Fibroblast of the aortic adventitia (primary cell): ENCODE measurements around the gene MAPT. TPM values are rescaled to one million over a fixed set of nuclear protein-coding genes. Genes with fewer than 3 reads are reported as not detected.

ENCODE experiments used
- DNase-seq: peaks from one replicate; pipeline ENCODE4 v3.0.0-alpha.2; 2010; ENCODE audit warnings: low read depth
- H3K4me3 ChIP-seq: 2 replicates; pipeline ENCODE4 v1.5.1; 2011; ENCODE audit warnings: low read depth, mild to moderate bottlenecking, control low read depth, low read length, moderate library complexity
- total RNA-seq: library from RNA; depleted of rRNA; stranded (reverse); fragments of >200 nt; gene quantifications from 2 replicates; pipeline ENCODE4 v1.2.3, GENCODE V29; 2012; ENCODE audit warnings: low replicate concordance
- TF ChIP-seq, protein P1 (sequence below): IDR thresholded peaks from 2 replicates; pipeline ENCODE4 v1.5.1; 2011; ENCODE audit warnings: mild to moderate bottlenecking, low read length, control low read depth, inconsistent platforms; ENCODE audit not compliant: insufficient read depth

The MAPT gene
- total RNA-seq, 1 donor: 0.54 TPM

DNA sequence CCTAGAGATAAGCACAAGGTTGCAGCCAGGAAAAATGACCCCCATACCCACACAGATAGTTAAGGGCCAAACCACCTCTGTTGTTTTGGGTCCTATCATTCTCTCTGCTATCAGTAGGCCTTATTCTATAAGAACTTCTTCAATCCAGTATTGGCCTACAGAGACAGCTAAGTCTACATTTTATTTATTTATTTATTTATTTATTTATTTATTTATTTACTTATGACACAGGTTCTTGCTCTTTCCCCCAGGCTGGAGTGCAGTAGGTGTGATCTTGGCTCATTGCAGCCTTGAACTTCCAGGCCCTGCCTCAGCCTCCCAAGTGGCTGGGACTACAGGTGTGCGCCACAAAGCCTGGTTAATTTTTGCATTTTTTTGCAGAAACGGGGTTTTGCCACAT lies 7.5 kb upstream of the MAPT start:
- TF ChIP-seq, protein P1, sequence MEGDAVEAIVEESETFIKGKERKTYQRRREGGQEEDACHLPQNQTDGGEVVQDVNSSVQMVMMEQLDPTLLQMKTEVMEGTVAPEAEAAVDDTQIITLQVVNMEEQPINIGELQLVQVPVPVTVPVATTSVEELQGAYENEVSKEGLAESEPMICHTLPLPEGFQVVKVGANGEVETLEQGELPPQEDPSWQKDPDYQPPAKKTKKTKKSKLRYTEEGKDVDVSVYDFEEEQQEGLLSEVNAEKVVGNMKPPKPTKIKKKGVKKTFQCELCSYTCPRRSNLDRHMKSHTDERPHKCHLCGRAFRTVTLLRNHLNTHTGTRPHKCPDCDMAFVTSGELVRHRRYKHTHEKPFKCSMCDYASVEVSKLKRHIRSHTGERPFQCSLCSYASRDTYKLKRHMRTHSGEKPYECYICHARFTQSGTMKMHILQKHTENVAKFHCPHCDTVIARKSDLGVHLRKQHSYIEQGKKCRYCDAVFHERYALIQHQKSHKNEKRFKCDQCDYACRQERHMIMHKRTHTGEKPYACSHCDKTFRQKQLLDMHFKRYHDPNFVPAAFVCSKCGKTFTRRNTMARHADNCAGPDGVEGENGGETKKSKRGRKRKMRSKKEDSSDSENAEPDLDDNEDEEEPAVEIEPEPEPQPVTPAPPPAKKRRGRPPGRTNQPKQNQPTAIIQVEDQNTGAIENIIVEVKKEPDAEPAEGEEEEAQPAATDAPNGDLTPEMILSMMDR: no peak
- H3K4me3 ChIP-seq: no peak overlapping the region
- no peak for DNase-seq

DNA sequence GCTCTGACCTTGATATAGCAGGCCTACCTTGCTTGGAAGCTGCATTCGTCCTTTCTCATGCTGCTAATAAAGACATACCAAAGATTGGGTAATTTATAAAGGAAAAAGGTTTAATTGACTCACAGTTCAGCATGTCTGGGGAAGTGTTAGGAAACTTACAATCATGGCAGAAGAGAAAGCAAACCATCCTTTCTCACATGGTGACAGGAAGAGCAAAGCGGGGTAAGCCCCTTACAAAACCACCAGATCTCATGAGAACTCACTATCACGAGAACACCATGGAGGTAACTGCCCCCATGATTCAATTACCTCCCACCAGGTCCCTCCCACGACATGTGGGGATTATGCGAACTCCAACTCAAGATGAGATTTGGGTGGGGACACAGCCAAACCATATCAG lies 6.0 kb upstream of the MAPT start:
- TF ChIP-seq, protein P1: no peak
- DNase-seq: no peak
- no peak overlapping the region for H3K4me3 ChIP-seq

DNA sequence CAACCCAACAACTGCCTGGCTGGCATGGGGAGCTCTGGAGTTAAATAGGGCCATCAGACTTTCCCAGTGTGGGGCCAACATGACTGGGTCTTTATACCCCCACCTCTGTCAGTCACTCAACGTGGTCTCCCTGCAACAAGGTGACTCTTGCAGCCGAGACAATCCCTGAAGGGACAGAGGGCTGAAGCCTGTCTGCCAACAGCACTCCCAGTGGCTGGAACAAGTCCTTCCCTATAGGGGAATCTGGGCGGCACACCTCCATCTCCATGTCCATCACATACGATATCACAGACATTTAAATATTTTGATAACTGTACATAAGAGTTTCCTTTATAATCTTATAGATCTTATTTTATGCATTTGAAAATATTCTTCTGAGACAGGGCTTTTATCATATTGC lies 4.8 kb upstream of the MAPT start:
- H3K4me3 ChIP-seq: no peak overlapping the region
- DNase-seq: no peak
- TF ChIP-seq, protein P1: no peak

DNA sequence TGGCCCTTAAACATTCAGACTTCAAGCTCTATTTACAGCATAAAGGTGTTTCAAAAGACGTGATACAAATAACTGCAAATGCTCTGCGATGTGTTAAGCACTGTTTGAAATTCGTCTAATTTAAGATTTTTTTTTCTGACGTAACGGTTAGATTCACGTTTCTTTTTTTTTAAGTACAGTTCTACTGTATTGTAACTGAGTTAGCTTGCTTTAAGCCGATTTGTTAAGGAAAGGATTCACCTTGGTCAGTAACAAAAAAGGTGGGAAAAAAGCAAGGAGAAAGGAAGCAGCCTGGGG lies 681 bp upstream of the MAPT start:
- no peak for DNase-seq
- TF ChIP-seq, protein P1: no peak
- peak overlapping the region; percentile 76 for H3K4me3 ChIP-seq

DNA sequence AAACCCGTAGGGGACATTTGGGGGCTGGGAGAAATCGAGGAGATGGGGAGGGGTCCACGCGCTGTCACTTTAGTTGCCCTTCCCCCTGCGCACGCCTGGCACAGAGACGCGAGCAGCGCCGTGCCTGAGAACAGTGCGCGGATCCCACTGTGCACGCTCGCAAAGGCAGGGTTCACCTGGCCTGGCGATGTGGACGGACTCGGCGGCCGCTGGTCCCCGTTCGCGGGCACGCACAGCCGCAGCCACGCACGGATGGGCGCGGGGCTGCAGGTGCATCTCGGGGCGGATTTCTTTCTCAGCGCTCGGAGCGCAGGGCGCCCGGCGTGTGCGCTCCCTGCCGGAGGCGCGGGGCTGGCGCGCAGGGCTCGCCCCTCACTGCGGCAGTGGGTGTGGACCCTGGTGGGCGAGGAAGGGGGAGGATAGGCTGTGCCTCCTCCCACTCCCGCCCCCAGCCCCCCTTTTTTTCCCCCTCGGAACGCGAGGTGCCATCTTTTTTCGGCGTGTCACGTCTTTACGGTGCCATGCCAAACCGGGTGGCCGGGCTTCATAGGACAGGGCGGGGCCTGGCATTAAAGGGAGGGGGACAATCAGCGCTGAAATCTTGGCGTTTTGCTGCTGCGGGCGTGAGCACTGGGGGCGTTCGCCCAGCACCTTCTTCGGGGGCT lies 1.1 kb downstream of the MAPT start:
- no peak for DNase-seq
- peak overlapping the region; percentile 76 for H3K4me3 ChIP-seq
- TF ChIP-seq, protein P1: no peak

DNA sequence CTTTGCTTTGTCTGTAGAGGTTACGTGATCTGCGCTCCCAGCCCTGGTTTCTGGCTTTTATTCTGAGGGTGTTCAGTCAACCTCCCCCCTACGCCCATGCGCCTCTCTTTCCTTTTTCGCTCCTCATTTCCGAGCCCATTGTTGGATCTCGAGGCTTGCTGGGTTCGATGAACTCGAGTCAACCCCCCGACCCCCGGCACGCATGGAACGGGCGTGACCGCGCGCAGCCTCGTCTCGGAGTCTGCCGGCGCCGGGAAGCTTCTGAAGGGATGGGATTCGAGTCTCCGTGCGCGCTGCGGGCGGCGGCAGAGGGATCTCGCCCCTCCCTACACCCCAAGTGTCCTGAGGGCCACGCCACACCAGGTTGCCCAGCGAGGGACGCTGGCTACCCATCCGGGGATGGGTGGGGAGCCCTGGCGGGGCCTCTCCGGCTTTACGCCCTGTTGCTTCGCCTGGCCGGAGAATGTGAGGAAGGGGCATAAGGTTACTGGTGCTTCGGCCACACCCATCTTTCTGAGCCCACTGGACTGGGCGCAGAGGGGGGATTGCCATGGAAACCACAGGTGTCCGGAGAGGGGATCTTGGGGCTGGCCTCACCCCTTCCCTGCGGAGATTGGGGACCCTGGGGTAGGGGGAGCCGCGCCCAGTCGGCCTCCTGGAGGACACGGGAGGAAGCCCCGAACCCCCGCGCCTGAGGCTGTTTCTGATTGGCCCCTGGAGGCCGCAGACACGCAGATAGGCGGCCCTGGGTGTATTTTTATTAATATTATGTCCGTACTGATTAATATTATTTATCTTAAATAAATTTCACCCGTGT lies 1.8 kb downstream of the MAPT start:
- TF ChIP-seq, protein P1: no peak
- DNase-seq: peak; percentile 4
- H3K4me3 ChIP-seq: no peak overlapping the region
